SK-N-MC (cell line): ENCODE results near the gene GSTA5.
"Not testable (repeated sequence)": the region's sequence is repeated elsewhere in the genome, so short reads cannot be mapped to it uniquely, and the experiment has no call there.

Source experiments
- DNase-seq: peaks from one replicate; pipeline ENCODE4 v3.0.0-alpha.2; 2011; ENCODE audit warnings: low read depth, low spot score
- H3K27ac ChIP-seq: fragments of 200-600 bp; sonication (generic); 2 replicates; pipeline ENCODE4 v1.5.1; 2016; ENCODE audit warnings: mixed run types
- H3K36me3 ChIP-seq: fragments of 200-600 bp; sonication (generic); 2 replicates; pipeline ENCODE4 v1.6.1; 2017; ENCODE audit warnings: antibody characterized with exemption, low read length, mixed read lengths; ENCODE audit not compliant: insufficient read depth
- H3K4me3 ChIP-seq: fragments of 200-600 bp; sonication (generic); 2 replicates; pipeline ENCODE4 v1.5.1; 2016
- H3K9ac ChIP-seq: fragments of 200-600 bp; sonication (generic); 2 replicates; pipeline ENCODE4 v1.8.0; 2017; ENCODE audit warnings: mixed run types, mixed read lengths; ENCODE audit not compliant: insufficient read length
- H3K9me3 ChIP-seq: fragments of 200-600 bp; sonication (generic); 2 replicates; pipeline ENCODE4 v1.6.1; 2017; ENCODE audit warnings: low read depth, mild to moderate bottlenecking, antibody characterized with exemption, low read length, moderate library complexity, mixed read lengths
- EZH2 ChIP-seq: fragments of 200-600 bp; sonication (generic); IDR thresholded peaks from one replicate; pipeline ENCODE4 v1.6.1; 2017; ENCODE audit warnings: antibody characterized with exemption
- FOXP2 ChIP-seq: optimal IDR thresholded peaks from 2 replicates; pipeline ENCODE3; 2011; ENCODE audit warnings: mild to moderate bottlenecking, moderate library complexity; ENCODE audit not compliant: insufficient read depth; ENCODE audit errors: extremely low read length, control extremely low read depth
- POLR2AphosphoS5 ChIP-seq: IDR thresholded peaks from 2 replicates; pipeline ENCODE4 v1.6.1; 2012; ENCODE audit warnings: mild to moderate bottlenecking, low read depth, low read length, borderline replicate concordance

GSTA5 gene

GRCh38 chr6:52872031-52872430 is 31.4 kb upstream of the GSTA5 start:
- no peak for DNase-seq
- TF ChIP-seq POLR2AphosphoS5 (no peak), EZH2 (no peak)
- no peaks in the 10 kb centered on the region for H3K9me3 ChIP-seq
- no peak overlapping the region for H3K4me3 ChIP-seq
- no peak overlapping the region for H3K27ac ChIP-seq
- H3K9ac ChIP-seq, result no peak overlapping the region
- H3K36me3 ChIP-seq, result no peaks in the 10 kb centered on the region

GRCh38 chr6:52871621-52872020 is 31.0 kb upstream of the GSTA5 start:
- Histone ChIP-seq H3K36me3 (no peaks in the 10 kb centered on the region), H3K4me3 (no peak overlapping the region), H3K9me3 (no peaks in the 10 kb centered on the region), H3K27ac (no peak overlapping the region), H3K9ac (no peak overlapping the region)
- TF ChIP-seq POLR2AphosphoS5 (no peak), EZH2 (no peak), FOXP2 (no peak)
- DNase-seq, result no peak

- H3K9me3 ChIP-seq, H3K27ac ChIP-seq, DNase-seq, H3K36me3 ChIP-seq, H3K9ac ChIP-seq, H3K4me3 ChIP-seq: not testable (repeated sequence)
Measured at GRCh38 chr6:52870335-52871091, 29.9 kb upstream of the GSTA5 start.

- not testable (repeated sequence) for DNase-seq, H3K27ac ChIP-seq, H3K36me3 ChIP-seq, H3K9ac ChIP-seq, H3K4me3 ChIP-seq, H3K9me3 ChIP-seq
Measured at GRCh38 chr6:52868899-52869298, 28.3 kb upstream of the GSTA5 start.

- no peak overlapping the region for H3K4me3 ChIP-seq
- TF ChIP-seq EZH2 (no peak), POLR2AphosphoS5 (no peak), FOXP2 (no peak)
- no peak for DNase-seq
- H3K9ac ChIP-seq, result no peak overlapping the region
- no peaks in the 10 kb centered on the region for H3K9me3 ChIP-seq
- no peak overlapping the region for H3K27ac ChIP-seq
- H3K36me3 ChIP-seq, result no peaks in the 10 kb centered on the region
Measured at GRCh38 chr6:52868240-52868639, 27.6 kb upstream of the GSTA5 start.

- not testable (repeated sequence) for H3K36me3 ChIP-seq, H3K9ac ChIP-seq, H3K27ac ChIP-seq, DNase-seq, H3K9me3 ChIP-seq, H3K4me3 ChIP-seq
Measured at GRCh38 chr6:52861151-52861550, 20.5 kb upstream of the GSTA5 start.

GRCh38 chr6:52858416-52858815 is 17.8 kb upstream of the GSTA5 start:
- H3K9ac ChIP-seq, result no peak overlapping the region
- no peaks in the 10 kb centered on the region for H3K36me3 ChIP-seq
- H3K4me3 ChIP-seq, result no peak overlapping the region
- TF ChIP-seq EZH2 (no peak), POLR2AphosphoS5 (no peak), FOXP2 (no peak)
- no peaks in the 10 kb centered on the region for H3K9me3 ChIP-seq
- H3K27ac ChIP-seq, result no peak overlapping the region
- DNase-seq, result no peak

GRCh38 chr6:52856137-52856536 is 15.5 kb upstream of the GSTA5 start:
- H3K9ac ChIP-seq, H3K36me3 ChIP-seq, H3K9me3 ChIP-seq, H3K4me3 ChIP-seq, H3K27ac ChIP-seq, DNase-seq: not testable (repeated sequence)

- TF ChIP-seq POLR2AphosphoS5, result no peak
- no peak for TF ChIP-seq EZH2
- no peak for TF ChIP-seq FOXP2
- no peak overlapping the region for H3K9ac ChIP-seq
- DNase-seq, result no peak
- no peaks in the 10 kb centered on the region for H3K9me3 ChIP-seq
- no peak overlapping the region for H3K4me3 ChIP-seq
- no peak overlapping the region for H3K27ac ChIP-seq
- H3K36me3 ChIP-seq, result no peaks in the 10 kb centered on the region
Measured at GRCh38 chr6:52849137-52849536, 8.5 kb upstream of the GSTA5 start.

- H3K9me3 ChIP-seq, result no peaks in the 10 kb centered on the region
- H3K36me3 ChIP-seq, result no peaks in the 10 kb centered on the region
- no peak for TF ChIP-seq EZH2
- TF ChIP-seq FOXP2, result no peak
- no peak for TF ChIP-seq POLR2AphosphoS5
- H3K27ac ChIP-seq, result no peak overlapping the region
- no peak overlapping the region for H3K4me3 ChIP-seq
- DNase-seq, result no peak
- H3K9ac ChIP-seq, result no peak overlapping the region
Measured at GRCh38 chr6:52846002-52846401, 5.4 kb upstream of the GSTA5 start.
